KOPT-K1 (cell line): ENCODE data around the gene FAM53A.

Source experiments
- H3K27ac ChIP-seq: fragments of 200-600 bp; sonication (generic); 2 replicates; pipeline ENCODE4 v1.5.1; 2016; ENCODE audit warnings: antibody characterized with exemption, mild to moderate bottlenecking, low read depth, low read length; ENCODE audit not compliant: poor library complexity, severe bottlenecking
- H3K36me3 ChIP-seq: fragments of 200-600 bp; sonication (generic); 2 replicates; pipeline ENCODE4 v1.5.1; 2017; ENCODE audit warnings: antibody characterized with exemption, mild to moderate bottlenecking, low read length, moderate library complexity; ENCODE audit not compliant: insufficient read depth
- H3K9me3 ChIP-seq: fragments of 200-600 bp; sonication (generic); 2 replicates; pipeline ENCODE4 v1.5.1; 2017; ENCODE audit warnings: antibody characterized with exemption, low read length, mild to moderate bottlenecking; ENCODE audit not compliant: insufficient read depth, poor library complexity, severe bottlenecking

The FAM53A gene, protein sequence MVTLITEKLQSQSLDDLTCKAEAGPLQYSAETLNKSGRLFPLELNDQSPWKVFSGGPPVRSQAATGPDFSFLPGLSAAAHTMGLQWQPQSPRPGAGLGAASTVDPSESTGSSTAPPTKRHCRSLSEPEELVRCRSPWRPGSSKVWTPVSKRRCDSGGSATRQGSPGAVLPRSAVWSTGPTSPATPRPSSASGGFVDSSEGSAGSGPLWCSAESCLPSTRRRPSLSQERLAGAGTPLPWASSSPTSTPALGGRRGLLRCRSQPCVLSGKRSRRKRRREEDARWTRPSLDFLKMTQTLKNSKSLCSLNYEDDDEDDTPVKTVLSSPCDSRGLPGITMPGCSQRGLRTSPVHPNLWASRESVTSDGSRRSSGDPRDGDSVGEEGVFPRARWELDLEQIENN

DNA sequence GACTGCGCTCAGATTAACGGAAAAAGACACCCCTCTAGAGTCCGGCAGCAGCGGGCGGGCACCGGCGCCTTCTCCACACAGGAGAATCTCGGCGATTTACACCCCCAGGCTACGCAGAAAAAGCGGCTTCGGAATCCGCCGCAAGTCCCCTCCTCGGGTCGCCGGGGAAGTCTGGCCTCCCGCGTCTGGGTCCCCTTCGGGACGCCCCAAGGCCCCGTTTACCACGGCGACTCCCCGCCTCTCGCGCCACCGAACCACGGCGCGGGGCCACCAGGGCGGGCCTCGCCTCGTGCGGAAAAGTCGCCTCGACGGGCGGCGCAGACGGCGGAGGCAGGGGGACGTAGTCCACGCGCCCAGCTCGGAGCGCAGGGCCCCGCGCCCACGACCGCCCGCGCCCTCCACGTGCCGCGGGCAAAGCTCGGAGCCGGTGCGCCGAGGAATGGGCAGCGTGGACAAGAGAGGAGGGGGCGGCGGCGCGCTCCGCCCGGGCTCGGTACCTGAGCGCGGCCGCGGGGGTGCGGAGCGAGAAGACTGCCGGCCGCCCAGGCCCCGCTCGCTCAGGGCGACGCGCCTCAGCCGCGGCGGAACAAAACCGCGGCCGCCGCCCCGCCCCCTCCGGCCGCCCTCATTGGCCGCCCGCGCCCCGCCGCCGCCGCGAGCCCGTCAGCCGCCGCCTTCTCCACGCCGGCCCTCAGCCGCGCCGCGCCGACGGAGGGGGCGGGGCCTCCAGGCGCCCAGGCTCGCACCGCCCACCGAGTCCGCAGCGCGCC is at the start of gene FAM53A:
TSS of gene FAM53A (minus strand) at position 578 of the 770 bp plus-strand sequence. CDS start 15,572 bp downstream, outside the sequence.
- Histone ChIP-seq H3K9me3 (no peaks in the 10 kb centered on the region), H3K36me3 (peaks cover 2% of the 10 kb centered on the region), H3K27ac (peak within 1 kb of the TSS; percentile 33)

DNA sequence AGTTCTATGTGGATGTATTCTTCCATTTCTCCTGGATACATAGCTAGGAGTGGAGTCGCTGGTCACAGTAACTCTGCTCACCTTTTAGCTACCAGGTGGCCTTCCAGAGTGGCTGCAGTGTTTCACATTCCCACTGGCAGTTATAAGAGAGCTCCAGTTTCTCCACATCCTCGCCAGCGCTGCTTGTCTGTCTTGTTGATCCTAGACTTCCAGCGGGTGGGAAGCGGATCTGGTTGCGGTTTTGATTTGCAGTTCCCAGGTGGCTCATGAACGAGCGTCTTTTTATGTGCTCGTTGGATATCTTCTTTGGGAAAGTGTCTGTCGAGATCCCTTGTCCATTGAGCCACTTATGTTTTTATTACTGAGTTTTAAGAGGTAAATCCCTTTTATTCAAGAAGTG is 48.8 kb upstream of the FAM53A start:
- peaks cover 99% of the 10 kb centered on the region for H3K36me3 ChIP-seq

DNA sequence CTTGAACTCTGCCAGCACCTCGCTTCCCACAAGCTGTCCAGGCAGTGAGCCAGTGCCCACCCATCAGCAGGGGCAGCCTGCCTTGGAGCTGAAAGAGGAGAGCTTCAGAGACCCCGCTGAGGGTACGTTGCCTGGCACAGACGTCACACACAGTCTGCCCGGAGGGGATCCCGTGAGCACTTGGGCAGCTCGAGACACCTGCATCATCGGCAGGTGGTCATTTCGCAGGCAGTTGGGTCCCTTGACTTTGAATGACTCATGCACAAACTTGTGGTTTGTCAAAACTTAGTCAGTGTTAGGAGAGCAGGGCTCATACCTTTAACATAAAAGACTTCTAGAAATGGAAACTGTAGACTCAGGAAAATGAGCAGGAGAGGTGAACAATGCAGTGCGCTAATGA is 47.1 kb upstream of the FAM53A start:
- peaks cover 5% of the 10 kb centered on the region for H3K9me3 ChIP-seq
- no peak overlapping the region for H3K27ac ChIP-seq
- H3K36me3 ChIP-seq = peaks cover 99% of the 10 kb centered on the region

More for the DNA sequence above, 48.8 kb upstream of the FAM53A start:
- Histone ChIP-seq H3K27ac (no peak overlapping the region), H3K9me3 (peaks cover 22% of the 10 kb centered on the region)

DNA sequence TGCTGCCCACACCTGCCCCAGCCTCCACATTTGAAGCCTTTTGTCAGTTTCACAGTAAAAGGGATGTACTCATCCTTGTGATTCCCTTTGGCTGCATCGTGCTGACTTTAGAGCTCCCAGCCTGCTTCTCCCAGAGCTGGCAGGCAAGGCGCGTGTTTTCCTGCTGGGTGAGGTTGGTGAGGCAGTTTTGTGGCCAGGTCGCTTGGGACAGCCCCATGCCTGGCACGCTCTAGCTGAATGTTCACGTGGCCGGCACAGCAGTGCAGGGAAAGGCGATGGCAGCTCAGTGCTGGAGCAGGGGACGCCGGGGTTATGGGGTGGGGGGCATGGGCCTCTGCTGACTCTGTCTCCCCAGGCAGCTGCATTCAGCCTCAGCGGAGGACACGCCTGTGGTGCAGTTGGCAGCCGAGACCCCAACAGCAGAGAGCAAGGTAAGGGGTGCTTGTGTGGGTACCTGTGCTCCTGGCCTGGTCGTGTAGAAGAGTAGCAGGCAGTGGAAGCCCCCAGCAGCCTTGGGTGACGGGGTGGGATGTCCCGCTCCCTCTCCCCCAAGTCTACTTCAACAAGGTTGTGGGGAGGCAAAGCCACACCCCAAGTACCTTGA is 46.5 kb upstream of the FAM53A start:
- H3K27ac ChIP-seq = no peak overlapping the region
- peaks cover 99% of the 10 kb centered on the region for H3K36me3 ChIP-seq
- peaks cover 1% of the 10 kb centered on the region for H3K9me3 ChIP-seq

DNA sequence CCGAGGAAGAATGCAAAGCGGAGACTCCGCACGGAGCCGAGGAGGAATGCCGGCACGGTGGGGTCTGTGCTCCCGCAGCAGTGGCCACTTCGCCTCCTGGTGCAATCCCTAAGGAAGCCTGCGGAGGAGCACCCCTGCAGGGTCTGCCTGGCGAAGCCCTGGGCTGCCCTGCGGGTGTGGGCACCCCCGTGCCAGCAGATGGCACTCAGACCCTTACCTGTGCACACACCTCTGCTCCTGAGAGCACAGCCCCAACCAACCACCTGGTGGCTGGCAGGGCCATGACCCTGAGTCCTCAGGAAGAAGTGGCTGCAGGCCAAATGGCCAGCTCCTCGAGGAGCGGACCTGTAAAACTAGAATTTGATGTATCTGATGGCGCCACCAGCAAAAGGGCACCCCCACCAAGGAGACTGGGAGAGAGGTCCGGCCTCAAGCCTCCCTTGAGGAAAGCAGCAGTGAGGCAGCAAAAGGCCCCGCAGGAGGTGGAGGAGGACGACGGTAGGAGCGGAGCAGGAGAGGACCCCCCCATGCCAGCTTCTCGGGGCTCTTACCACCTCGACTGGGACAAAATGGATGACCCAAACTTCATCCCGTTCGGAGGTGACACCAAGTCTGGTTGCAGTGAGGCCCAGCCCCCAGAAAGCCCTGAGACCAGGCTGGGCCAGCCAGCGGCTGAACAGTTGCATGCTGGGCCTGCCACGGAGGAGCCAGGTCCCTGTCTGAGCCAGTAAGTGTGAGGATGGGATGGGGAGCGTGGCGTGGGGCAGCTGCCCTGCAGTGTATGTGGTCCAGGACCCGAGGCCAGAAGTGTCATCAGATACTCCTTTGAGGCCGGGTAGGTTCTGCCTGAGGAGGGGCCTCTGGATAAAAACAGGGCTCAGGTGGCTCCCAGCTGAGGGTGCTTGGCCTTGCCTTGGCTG is 44.2 kb upstream of the FAM53A start:
- H3K27ac ChIP-seq = no peak overlapping the region
- H3K36me3 ChIP-seq = peaks cover 99% of the 10 kb centered on the region
- H3K9me3 ChIP-seq = no peaks in the 10 kb centered on the region

DNA sequence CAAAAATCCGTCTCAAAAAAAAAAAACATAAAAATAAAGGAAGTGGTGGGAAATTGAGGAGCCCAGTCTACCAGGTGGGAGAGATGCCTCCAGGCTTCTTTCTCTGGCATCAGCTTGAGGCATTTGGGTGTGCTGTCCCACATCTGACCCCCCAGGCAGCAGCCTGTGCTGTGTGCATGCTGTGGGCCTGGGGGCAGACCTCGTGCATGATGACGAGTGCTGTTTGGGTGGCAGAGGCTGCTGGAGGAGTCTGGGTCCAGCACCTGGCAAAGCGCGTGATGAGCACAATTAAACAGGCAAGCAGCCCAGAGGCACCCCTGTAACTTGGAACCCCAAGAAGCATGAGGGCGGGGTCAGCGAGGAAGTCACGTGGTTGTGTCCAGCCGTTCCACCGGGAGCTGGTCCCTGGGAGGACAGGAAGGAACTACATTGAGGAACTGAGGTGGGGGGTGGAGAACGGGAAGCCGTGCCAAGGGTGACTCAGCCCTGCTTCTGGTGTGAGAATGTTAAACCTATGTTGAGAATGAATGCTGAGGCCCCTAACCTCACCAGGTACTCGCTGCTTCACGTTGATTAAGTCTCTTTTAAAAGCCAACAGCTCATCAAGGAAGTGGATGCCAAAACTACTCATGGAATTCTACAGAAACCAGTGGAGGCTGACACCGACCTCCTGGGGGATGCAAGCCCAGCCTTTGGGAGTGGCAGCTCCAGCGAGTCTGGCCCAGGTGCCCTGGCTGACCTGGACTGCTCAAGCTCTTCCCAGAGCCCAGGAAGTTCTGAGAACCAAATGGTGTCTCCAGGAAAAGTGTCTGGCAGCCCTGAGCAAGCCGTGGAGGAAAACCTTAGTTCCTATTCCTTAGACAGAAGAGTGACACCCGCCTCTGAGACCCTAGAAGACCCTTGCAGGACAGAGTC is 43.3 kb upstream of the FAM53A start:
- Histone ChIP-seq H3K27ac (no peak overlapping the region), H3K9me3 (no peaks in the 10 kb centered on the region), H3K36me3 (peaks cover 99% of the 10 kb centered on the region)

DNA sequence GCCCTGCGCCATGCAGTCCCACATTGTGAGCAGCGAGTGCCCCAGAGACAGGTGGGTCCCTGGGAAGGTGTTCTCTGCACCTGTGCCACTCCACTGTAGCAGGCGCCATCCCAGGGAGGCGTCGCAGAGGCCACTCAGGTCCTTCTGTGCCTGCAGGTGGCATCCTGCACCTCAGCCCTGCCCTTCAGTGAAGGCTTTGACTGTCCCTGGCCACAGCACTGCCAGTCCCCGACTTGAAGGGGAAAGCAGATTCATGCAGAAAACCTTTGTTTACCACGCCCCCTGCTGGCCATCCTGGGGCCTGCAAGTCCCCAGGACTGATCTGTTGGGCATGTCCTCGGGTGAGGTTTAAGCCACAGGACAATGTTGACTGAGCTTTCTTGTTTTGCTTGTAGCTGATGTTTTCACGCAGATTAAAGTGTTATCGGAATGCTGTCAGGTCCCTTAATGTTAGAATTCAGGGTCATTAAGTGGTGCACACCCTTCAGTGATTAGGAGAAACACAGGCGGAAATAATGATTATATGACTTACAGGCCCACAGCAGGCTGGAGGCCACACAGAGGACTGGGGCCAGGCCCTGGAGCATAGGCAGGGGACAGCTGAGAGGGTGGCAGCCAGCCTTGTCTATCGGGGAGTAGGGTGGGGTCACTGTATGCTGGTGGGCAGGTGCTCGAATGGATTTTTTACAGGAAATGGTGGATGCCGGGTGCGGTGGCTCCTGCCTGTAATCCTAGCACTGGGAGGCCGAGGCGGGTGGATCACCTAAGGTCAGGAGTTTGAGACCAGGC is 42.2 kb upstream of the FAM53A start:
- no peak overlapping the region for H3K27ac ChIP-seq
- H3K36me3 ChIP-seq = peaks cover 90% of the 10 kb centered on the region
- no peaks in the 10 kb centered on the region for H3K9me3 ChIP-seq

DNA sequence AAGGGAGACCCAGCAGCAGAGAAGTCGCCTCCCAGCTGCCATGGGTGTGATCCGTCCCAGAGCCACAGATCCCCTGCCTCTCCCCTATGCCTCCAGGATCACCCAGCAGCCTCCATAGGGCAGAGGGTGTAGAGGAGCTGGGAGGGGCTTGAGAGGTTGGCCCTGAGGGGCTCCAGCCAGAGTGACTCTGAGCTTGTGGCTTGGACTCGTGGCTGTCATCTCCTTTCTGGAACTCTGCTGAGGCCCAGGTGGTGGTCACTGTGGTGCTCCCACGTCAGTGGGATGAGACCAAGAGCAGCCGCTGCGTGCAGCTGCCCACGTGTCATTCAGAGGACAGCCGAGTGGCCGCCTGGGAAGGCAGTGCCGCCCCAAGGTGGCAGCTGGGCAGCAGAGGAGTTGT is 41.4 kb upstream of the FAM53A start:
- no peaks in the 10 kb centered on the region for H3K9me3 ChIP-seq
- H3K36me3 ChIP-seq = peaks cover 82% of the 10 kb centered on the region
- H3K27ac ChIP-seq = no peak overlapping the region

DNA sequence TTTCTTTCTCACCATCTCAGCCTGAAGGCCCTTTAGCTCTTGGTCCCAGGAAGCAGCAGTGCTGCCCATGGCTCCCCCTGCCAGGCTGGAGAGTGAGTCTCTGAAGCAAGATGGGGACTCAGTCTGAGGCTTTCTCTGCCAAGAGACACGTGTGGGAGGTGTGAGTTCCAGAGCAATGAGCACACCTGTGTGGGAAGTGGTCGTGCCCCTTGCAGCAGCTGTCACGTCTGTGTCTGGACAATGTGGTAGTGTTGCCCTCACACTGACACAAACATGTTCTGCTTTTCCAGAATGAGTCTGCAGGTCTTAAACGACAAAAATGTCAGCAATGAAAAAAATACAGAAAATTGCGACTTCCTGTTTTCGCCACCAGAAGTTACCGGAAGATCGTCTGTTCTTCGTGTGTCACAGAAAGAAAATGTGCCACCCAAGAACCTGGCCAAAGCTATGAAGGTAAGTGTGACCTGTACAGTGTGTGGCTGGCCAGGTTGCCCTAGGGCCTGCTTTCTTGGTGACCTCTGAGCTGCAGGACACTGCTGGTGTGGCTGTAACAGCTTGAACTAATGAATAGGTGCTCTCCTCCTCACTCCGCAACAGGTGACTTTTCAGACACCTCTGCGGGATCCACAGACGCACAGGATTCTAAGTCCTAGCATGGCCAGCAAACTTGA is 39.2 kb upstream of the FAM53A start:
- Histone ChIP-seq H3K9me3 (no peaks in the 10 kb centered on the region), H3K27ac (peak overlapping the region; percentile 94), H3K36me3 (peaks cover 70% of the 10 kb centered on the region)

DNA sequence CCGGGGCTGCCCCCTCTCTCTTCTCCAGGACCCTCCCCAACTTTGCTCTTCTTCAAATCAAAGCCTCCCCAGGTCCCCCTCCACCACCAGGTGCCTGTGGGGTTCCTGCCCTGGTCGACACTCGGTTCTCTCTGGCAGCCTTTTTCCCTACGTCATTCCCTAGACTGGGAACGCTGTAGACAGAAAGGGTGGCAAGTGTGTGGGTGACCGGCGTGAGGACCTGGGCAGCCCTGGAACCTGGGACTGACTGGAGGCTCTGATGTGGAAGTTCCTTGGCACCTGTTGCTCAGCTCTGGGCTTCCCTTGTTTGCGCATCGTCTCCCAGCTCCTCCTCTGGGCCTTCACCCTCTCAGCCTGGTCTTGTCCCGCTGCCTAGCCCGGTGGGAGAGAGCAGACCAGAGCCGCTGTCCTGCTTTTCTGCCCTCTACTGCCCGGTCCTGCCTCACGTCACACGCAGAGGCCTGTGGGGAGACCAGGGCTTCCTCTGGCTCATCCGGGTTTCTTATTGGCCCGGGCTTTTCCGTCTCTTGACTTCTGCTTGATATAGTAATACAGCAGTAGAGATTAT is 38.5 kb upstream of the FAM53A start:
- Histone ChIP-seq H3K36me3 (peaks cover 70% of the 10 kb centered on the region), H3K27ac (peak overlapping the region; percentile 94), H3K9me3 (no peaks in the 10 kb centered on the region)

DNA sequence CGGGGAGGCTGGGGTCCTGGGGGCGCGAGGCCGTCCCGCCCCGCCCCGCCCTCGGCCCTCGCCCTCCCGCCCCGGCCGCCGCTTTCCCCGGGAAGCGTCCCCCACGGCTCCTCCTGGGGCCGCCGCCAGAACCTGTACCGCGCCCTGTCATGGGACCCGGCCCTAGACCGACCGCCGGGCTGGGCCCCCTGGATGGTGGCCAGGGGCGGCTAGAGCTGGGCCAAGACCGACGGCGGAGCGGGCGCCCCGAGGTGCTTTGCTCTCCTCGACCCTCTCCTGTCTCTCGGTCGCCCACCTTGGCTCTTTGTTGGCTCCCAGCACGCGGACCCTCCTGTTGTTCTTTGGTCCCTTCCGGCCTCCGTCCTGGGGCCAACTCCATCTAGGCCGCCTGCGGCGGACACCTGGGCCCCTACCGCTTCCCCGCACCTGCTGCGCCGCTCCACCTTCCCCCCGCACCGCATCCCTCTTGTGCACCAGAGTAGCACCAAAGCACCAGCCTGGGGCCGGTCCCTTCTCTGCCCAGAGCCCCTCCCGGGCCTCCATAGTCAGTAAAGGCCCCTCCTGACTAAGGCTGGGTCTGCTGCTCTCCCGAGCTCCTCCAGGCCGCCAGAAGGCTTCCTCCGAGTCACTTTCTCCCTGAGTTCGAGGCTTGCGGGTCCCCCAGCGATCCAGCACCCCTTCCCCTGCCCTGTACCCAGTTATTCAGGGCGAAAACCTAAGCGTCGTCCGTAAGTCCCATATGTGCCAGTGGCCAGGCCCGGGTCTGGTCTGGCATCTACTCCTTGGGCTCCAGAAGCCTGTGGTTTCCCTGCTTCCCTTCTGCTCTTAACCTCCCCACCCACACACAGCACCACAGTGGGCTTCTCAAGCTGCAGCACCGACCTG is 37.8 kb upstream of the FAM53A start:
- peak overlapping the region; percentile 94 for H3K27ac ChIP-seq
- H3K9me3 ChIP-seq = no peaks in the 10 kb centered on the region
- H3K36me3 ChIP-seq = peaks cover 70% of the 10 kb centered on the region
